Activated T-cell treated with anti-CD3 and anti-CD28 coated beads, Interleukin-2, amount 50 U/mL, for 1 hour (primary cell): ENCODE measurements around the gene TSPAN9.
A peak's percentile ranks its signal among the peaks of the same experiment; 100 is the strongest.
"Not testable (repeated sequence)": the region's sequence is repeated elsewhere in the genome, so short reads cannot be mapped to it uniquely, and the experiment has no call there.

Experiments used
- DNase-seq: peaks from one replicate; pipeline ENCODE4 v3.0.0-alpha.2; 2020

The TSPAN9 gene

GRCh38 chr12:3044141-3044630, 33.0 kb upstream of the TSPAN9 start:
- DNase-seq: no peak

- no peak for DNase-seq
These were observed 31.7 kb upstream of the TSPAN9 start for GRCh38 chr12:3045494-3045893.

- DNase-seq: no peak
These were observed 31.2 kb upstream of the TSPAN9 start for GRCh38 chr12:3045989-3046388.

- DNase-seq: no peak
These were observed 30.6 kb upstream of the TSPAN9 start for GRCh38 chr12:3046441-3047200.

GRCh38 chr12:3047961-3048360, 29.2 kb upstream of the TSPAN9 start:
- no peak for DNase-seq

- no peak for DNase-seq
These were observed 28.6 kb upstream of the TSPAN9 start for GRCh38 chr12:3048540-3048939.

GRCh38 chr12:3049176-3049575, 28.0 kb upstream of the TSPAN9 start:
- no peak for DNase-seq

- DNase-seq: no peak
These were observed 27.4 kb upstream of the TSPAN9 start for GRCh38 chr12:3049611-3050249.

GRCh38 chr12:3054374-3054773, 22.8 kb upstream of the TSPAN9 start:
- no peak for DNase-seq

- no peak for DNase-seq
These were observed 22.0 kb upstream of the TSPAN9 start for GRCh38 chr12:3055026-3055703.

- DNase-seq: no peak
These were observed 21.3 kb upstream of the TSPAN9 start for GRCh38 chr12:3055704-3056467.

GRCh38 chr12:3061059-3061458, 16.1 kb upstream of the TSPAN9 start:
- DNase-seq: no peak

- DNase-seq: no peak
These were observed 15.5 kb upstream of the TSPAN9 start for GRCh38 chr12:3061501-3062215.

GRCh38 chr12:3065300-3065699, 11.9 kb upstream of the TSPAN9 start:
- DNase-seq: no peak

- DNase-seq: not testable (repeated sequence)
These were observed 11.3 kb upstream of the TSPAN9 start for GRCh38 chr12:3065846-3066245.

- no peak for DNase-seq
These were observed 7.5 kb upstream of the TSPAN9 start for GRCh38 chr12:3069714-3070113.

GRCh38 chr12:3071107-3071506, 6.1 kb upstream of the TSPAN9 start:
- no peak for DNase-seq

- DNase-seq: no peak
These were observed 5.5 kb upstream of the TSPAN9 start for GRCh38 chr12:3071710-3072109.

- DNase-seq: peak; percentile 85
These were observed 3.5 kb upstream of the TSPAN9 start for GRCh38 chr12:3073438-3074250.

GRCh38 chr12:3075315-3075714, 1.9 kb upstream of the TSPAN9 start:
- DNase-seq: no peak

GRCh38 chr12:3077572-3078081, 448 bp downstream of the TSPAN9 start:
- DNase-seq: peak; percentile 44
